PC-9 (cell line): Measurements from ENCODE around the gene RBM26.

ENCODE experiments used
- EZH2 ChIP-seq: fragments of 200-600 bp; sonication (generic); IDR thresholded peaks from 2 replicates; pipeline ENCODE4 v1.8.0; 2017; ENCODE audit warnings: antibody characterized with exemption, low read depth
- TF ChIP-seq, protein P1 (sequence below): fragments of 200-600 bp; sonication (generic); conservative IDR thresholded peaks from 2 replicates; pipeline ENCODE4 v1.6.1; 2017; ENCODE audit warnings: mixed run types, antibody characterized with exemption, mild to moderate bottlenecking, moderate library complexity

GRCh38 chr13:79374578-79374977 is 31.5 kb downstream of the RBM26 start:
- TF ChIP-seq, protein P1, sequence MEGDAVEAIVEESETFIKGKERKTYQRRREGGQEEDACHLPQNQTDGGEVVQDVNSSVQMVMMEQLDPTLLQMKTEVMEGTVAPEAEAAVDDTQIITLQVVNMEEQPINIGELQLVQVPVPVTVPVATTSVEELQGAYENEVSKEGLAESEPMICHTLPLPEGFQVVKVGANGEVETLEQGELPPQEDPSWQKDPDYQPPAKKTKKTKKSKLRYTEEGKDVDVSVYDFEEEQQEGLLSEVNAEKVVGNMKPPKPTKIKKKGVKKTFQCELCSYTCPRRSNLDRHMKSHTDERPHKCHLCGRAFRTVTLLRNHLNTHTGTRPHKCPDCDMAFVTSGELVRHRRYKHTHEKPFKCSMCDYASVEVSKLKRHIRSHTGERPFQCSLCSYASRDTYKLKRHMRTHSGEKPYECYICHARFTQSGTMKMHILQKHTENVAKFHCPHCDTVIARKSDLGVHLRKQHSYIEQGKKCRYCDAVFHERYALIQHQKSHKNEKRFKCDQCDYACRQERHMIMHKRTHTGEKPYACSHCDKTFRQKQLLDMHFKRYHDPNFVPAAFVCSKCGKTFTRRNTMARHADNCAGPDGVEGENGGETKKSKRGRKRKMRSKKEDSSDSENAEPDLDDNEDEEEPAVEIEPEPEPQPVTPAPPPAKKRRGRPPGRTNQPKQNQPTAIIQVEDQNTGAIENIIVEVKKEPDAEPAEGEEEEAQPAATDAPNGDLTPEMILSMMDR, result no peak
- no peak for TF ChIP-seq EZH2
